GM06990 (cell line): ENCODE measurements around the gene R3HDM2.

Experiments used
- DNase-seq: peaks from one replicate; pipeline ENCODE4 v3.0.0-alpha.2; 2011; ENCODE audit not compliant: insufficient read length; ENCODE audit errors: extremely low read depth
- H3K27me3 ChIP-seq: replicated peaks from 2 replicates; pipeline ENCODE4 v1.6.0; 2011; ENCODE audit warnings: low read length; ENCODE audit not compliant: control insufficient read depth, insufficient read depth
- H3K36me3 ChIP-seq: 2 replicates; pipeline ENCODE4 v1.5.1; 2011; ENCODE audit warnings: low read length; ENCODE audit not compliant: control insufficient read depth, insufficient read depth
- H3K4me3 ChIP-seq: replicated peaks from 2 replicates; pipeline ENCODE4 v1.5.1; 2011; ENCODE audit warnings: low read depth, mild to moderate bottlenecking, control low read depth, low read length
- TF ChIP-seq, protein P1 (sequence below): IDR thresholded peaks from 2 replicates; pipeline ENCODE4 v1.5.1; 2011; ENCODE audit warnings: low read length, control low read depth, mild to moderate bottlenecking, inconsistent platforms; ENCODE audit not compliant: insufficient read depth, poor library complexity, severe bottlenecking

R3HDM2 gene

GRCh38 chr12:57330992-57331391 is 99.9 kb downstream of the R3HDM2 start:
- H3K36me3 ChIP-seq = no peaks in the 10 kb centered on the region; the same call in 1 of the 2 replicates
- no peak overlapping the region for H3K4me3 ChIP-seq
- no peak for DNase-seq
- no peaks in the 10 kb centered on the region for H3K27me3 ChIP-seq
- TF ChIP-seq, protein P1, sequence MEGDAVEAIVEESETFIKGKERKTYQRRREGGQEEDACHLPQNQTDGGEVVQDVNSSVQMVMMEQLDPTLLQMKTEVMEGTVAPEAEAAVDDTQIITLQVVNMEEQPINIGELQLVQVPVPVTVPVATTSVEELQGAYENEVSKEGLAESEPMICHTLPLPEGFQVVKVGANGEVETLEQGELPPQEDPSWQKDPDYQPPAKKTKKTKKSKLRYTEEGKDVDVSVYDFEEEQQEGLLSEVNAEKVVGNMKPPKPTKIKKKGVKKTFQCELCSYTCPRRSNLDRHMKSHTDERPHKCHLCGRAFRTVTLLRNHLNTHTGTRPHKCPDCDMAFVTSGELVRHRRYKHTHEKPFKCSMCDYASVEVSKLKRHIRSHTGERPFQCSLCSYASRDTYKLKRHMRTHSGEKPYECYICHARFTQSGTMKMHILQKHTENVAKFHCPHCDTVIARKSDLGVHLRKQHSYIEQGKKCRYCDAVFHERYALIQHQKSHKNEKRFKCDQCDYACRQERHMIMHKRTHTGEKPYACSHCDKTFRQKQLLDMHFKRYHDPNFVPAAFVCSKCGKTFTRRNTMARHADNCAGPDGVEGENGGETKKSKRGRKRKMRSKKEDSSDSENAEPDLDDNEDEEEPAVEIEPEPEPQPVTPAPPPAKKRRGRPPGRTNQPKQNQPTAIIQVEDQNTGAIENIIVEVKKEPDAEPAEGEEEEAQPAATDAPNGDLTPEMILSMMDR = no peak

GRCh38 chr12:57329219-57329618 is 101.6 kb downstream of the R3HDM2 start:
- Histone ChIP-seq H3K36me3 (no peaks in the 10 kb centered on the region; the same call in 1 of the 2 replicates), H3K4me3 (no peak overlapping the region), H3K27me3 (no peaks in the 10 kb centered on the region)
- DNase-seq = no peak
- TF ChIP-seq, protein P1 = no peak

- no peak overlapping the region for H3K4me3 ChIP-seq
- H3K36me3 ChIP-seq = no peaks in the 10 kb centered on the region; the same call in 1 of the 2 replicates
- no peaks in the 10 kb centered on the region for H3K27me3 ChIP-seq
- TF ChIP-seq, protein P1 = no peak
- no peak for DNase-seq
These were observed 105.4 kb downstream of the R3HDM2 start for GRCh38 chr12:57325395-57325794.

GRCh38 chr12:57323416-57323815 is 107.4 kb downstream of the R3HDM2 start:
- no peak for DNase-seq
- Histone ChIP-seq H3K36me3 (no peaks in the 10 kb centered on the region; the same call in 1 of the 2 replicates), H3K27me3 (no peaks in the 10 kb centered on the region), H3K4me3 (no peak overlapping the region)
- TF ChIP-seq, protein P1 = no peak

DNA sequence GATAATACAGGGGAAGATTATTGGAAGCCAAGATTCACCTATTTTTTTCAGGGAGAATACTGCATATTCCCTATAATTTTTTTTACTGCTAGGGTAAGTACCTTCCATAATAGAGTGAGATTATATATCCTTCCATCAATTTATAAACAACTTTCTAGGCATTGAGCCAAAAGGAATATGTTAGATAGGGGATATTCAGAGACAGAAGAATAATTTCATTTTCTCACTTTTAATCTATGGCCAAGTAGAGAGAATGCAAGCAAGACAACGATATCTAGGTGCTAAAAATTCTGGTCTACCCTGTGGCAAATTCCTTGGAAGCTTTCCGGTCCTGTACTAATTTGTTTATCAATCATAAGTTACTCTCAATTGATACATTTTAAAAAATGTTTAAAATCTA is 110.2 kb downstream of the R3HDM2 start:
- DNase-seq = no peak
- TF ChIP-seq, protein P1 = no peak
- H3K36me3 ChIP-seq = no peaks in the 10 kb centered on the region
- H3K4me3 ChIP-seq = no peak overlapping the region
- H3K27me3 ChIP-seq = no peaks in the 10 kb centered on the region

GRCh38 chr12:57319678-57320469 is 111.0 kb downstream of the R3HDM2 start:
- TF ChIP-seq, protein P1 = no peak
- no peak overlapping the region for H3K4me3 ChIP-seq
- no peaks in the 10 kb centered on the region for H3K27me3 ChIP-seq
- H3K36me3 ChIP-seq = no peaks in the 10 kb centered on the region
- DNase-seq = no peak
